SK-N-MC (cell line): ENCODE results near the gene GET4.

ENCODE experiments used
- EZH2 ChIP-seq: fragments of 200-600 bp; sonication (generic); IDR thresholded peaks from one replicate; pipeline ENCODE4 v1.6.1; 2017; ENCODE audit warnings: antibody characterized with exemption
- POLR2AphosphoS5 ChIP-seq: IDR thresholded peaks from 2 replicates; pipeline ENCODE4 v1.6.1; 2012; ENCODE audit warnings: mild to moderate bottlenecking, low read depth, low read length, borderline replicate concordance

GRCh38 chr7:890868-891267, 14.5 kb downstream of the GET4 start:
- no peak for TF ChIP-seq EZH2
- no peak for TF ChIP-seq POLR2AphosphoS5
